Keratinocyte (primary cell): ENCODE measurements around the gene MRPL3. TPM values are rescaled to one million over a fixed set of nuclear protein-coding genes. Genes with fewer than 3 reads are reported as not detected.
"Not testable (repeated sequence)": the region's sequence is repeated elsewhere in the genome, so short reads cannot be mapped to it uniquely, and the experiment has no call there.

Source experiments
- DNase-seq: peaks from one replicate; pipeline ENCODE4 v3.0.0-alpha.2; 2011; ENCODE audit warnings: low read depth, missing footprints, low spot score
- FAIRE-seq: peaks from 2 replicates; lab custom pipeline; 2011; peaks lifted over from hg19 to GRCh38; lab: Jason Lieb, UNC
- H2AFZ ChIP-seq: 2 replicates; pipeline ENCODE4 v1.6.0; 2012; ENCODE audit warnings: low read length, control low read depth, inconsistent platforms; ENCODE audit not compliant: control insufficient read depth
- H3K27ac ChIP-seq: 2 replicates; pipeline ENCODE4 v1.5.1; 2011; ENCODE audit warnings: low read length; ENCODE audit not compliant: control insufficient read depth, insufficient read depth
- H3K27me3 ChIP-seq: 3 replicates; pipeline ENCODE4 v1.6.0; 2011; ENCODE audit warnings: low read length; ENCODE audit not compliant: control insufficient read depth, insufficient read depth; ENCODE audit errors: extremely low read depth
- H3K36me3 ChIP-seq, 2 experiments: 2 replicates in 1 of 2; 3 replicates in 1 of 2; pipeline ENCODE4 v1.5.1; 2011; ENCODE audit warnings: low read length in 2 of 2, mild to moderate bottlenecking in 1 of 2; ENCODE audit not compliant: control insufficient read depth in 2 of 2, insufficient read depth in 2 of 2; ENCODE audit errors: extremely low read depth in 1 of 2
- H3K4me1 ChIP-seq: 3 replicates; pipeline ENCODE4 v1.5.1; 2011; ENCODE audit warnings: low read length; ENCODE audit not compliant: control insufficient read depth, insufficient read depth; ENCODE audit errors: extremely low read depth
- H3K4me2 ChIP-seq: 3 replicates; pipeline ENCODE4 v1.6.0; 2011; ENCODE audit warnings: low read depth, low read length; ENCODE audit not compliant: control insufficient read depth, insufficient read depth; ENCODE audit errors: extremely low read depth
- H3K4me3 ChIP-seq, 3 experiments: fragments of 200-600 bp in 1 of 3; sonication (generic) in 1 of 3; 2 replicates in 2 of 3; 3 replicates in 1 of 3; pipeline ENCODE4 v1.5.1; 2011 to 2016; ENCODE audit warnings: low read length in 3 of 3, mild to moderate bottlenecking in 3 of 3, control low read depth in 2 of 3, inconsistent platforms in 1 of 3, low read depth in 1 of 3, mixed read lengths in 1 of 3, mixed run types in 1 of 3, moderate library complexity in 1 of 3; ENCODE audit not compliant: control insufficient read depth in 2 of 3, insufficient read depth in 2 of 3; ENCODE audit errors: extremely low read depth in 1 of 3
- H3K79me2 ChIP-seq: 2 replicates; pipeline ENCODE4 v1.6.0; 2012; ENCODE audit warnings: low read length; ENCODE audit not compliant: control insufficient read depth, insufficient read depth
- H3K9ac ChIP-seq: 3 replicates; pipeline ENCODE4 v1.6.0; 2011; ENCODE audit warnings: low read length; ENCODE audit not compliant: control insufficient read depth, insufficient read depth; ENCODE audit errors: extremely low read depth
- H3K9me1 ChIP-seq: 3 replicates; pipeline ENCODE4 v1.6.0; 2011; ENCODE audit warnings: low read length; ENCODE audit not compliant: control insufficient read depth, insufficient read depth; ENCODE audit errors: extremely low read depth
- H3K9me3 ChIP-seq: 2 replicates; pipeline ENCODE4 v1.5.1; 2012; ENCODE audit warnings: low read depth, low read length; ENCODE audit not compliant: control insufficient read depth
- H4K20me1 ChIP-seq: 3 replicates; pipeline ENCODE4 v1.6.0; 2011; ENCODE audit warnings: low read length; ENCODE audit not compliant: control insufficient read depth, insufficient read depth; ENCODE audit errors: extremely low read depth
- CTCF ChIP-seq, 3 experiments: IDR thresholded peaks in 1 of 3; conservative IDR thresholded peaks in 1 of 3; optimal IDR thresholded peaks in 1 of 3; 2 replicates in 2 of 3; 3 replicates in 1 of 3; pipeline versions ENCODE3 to v1.5.1; 2011; ENCODE audit warnings: low read length in 3 of 3, mild to moderate bottlenecking in 3 of 3, moderate library complexity in 2 of 3, control low read depth in 1 of 3, inconsistent platforms in 1 of 3; ENCODE audit not compliant: insufficient read depth in 2 of 3; ENCODE audit errors: extremely low read depth in 1 of 3
- EZH2 ChIP-seq: IDR thresholded peaks from one replicate; pipeline ENCODE4 v1.6.1; 2012; ENCODE audit warnings: inconsistent platforms, mild to moderate bottlenecking, low read length, moderate library complexity
- dilution Hi-C: fragments of 300-500 bp; cut with MboI; formaldehyde crosslinking; loops from one replicate; pipeline ENCODE4 v1.7.0; 2020; ENCODE audit warnings: low sequenced_read_pairs; ENCODE audit not compliant: extremely low pct_ligation_motif_present
- polyA plus RNA-seq, 5 experiments: library from polyadenylated mRNA; depleted of rRNA in 3 of 5; stranded (reverse) in 3 of 5; stranded (forward) in 1 of 5; unstranded in 1 of 5; fragments of >200 nt; gene quantifications; 1 replicate in 1 of 5; 2 replicates in 3 of 5; 3 replicates in 1 of 5; pipeline versions ENCODE4 v1.2.1 to v1.2.3, GENCODE V29; 2011 to 2012; ENCODE audit warnings: missing spikeins in 2 of 5, low read depth in 1 of 5, low replicate concordance in 1 of 5

Gene MRPL3
- polyA plus RNA-seq, 1 donor (not counting 4 experiments of a cell fraction or from before 2014, with no cell fraction given): 228 TPM

- no peak overlapping the region for H3K27ac ChIP-seq
- H3K9me1 ChIP-seq: no peaks in the 10 kb centered on the region
- H3K79me2 ChIP-seq: peaks cover 29% of the 10 kb centered on the region
- H3K4me2 ChIP-seq: no peak overlapping the region
- FAIRE-seq (no peak), DNase-seq (no peak)
- H3K9me3 ChIP-seq: no peaks in the 10 kb centered on the region
- H4K20me1 ChIP-seq: no peaks in the 10 kb centered on the region
- no peak overlapping the region for H3K9ac ChIP-seq
- H3K36me3 ChIP-seq: peaks cover 5 to 22% of the 10 kb centered on the region in 2 experiments
- no peak overlapping the region for H2AFZ ChIP-seq
- H3K27me3 ChIP-seq: no peaks in the 10 kb centered on the region
- dilution Hi-C loops: no loop called here
- H3K4me1 ChIP-seq: no peaks in the 10 kb centered on the region
- TF ChIP-seq EZH2 (no peak), CTCF (optimal IDR thresholded peaks at IDR 0.05 in 1 of 3, IDR thresholded peaks at IDR 0.05 in 1 of 3, conservative IDR thresholded peaks at IDR 0.05 in 1 of 3; ENCODE audit: extremely low read depth in 1 of 3, insufficient read depth in 2 of 3, low read length in 3 of 3) (no peak)
- H3K4me3 ChIP-seq: no peak overlapping the region
These were observed 11.0 kb downstream of the MRPL3 start for GRCh38 chr3:131491775-131492174.

- H3K79me2 ChIP-seq: peaks cover 26% of the 10 kb centered on the region
- H3K4me3 ChIP-seq: no peak overlapping the region
- no peaks in the 10 kb centered on the region for H3K4me1 ChIP-seq
- no peaks in the 10 kb centered on the region for H3K9me3 ChIP-seq
- H3K27ac ChIP-seq: no peak overlapping the region
- H3K9ac ChIP-seq: no peak overlapping the region
- TF ChIP-seq EZH2: no peak
- no peak for TF ChIP-seq CTCF (optimal IDR thresholded peaks at IDR 0.05 in 1 of 3, IDR thresholded peaks at IDR 0.05 in 1 of 3, conservative IDR thresholded peaks at IDR 0.05 in 1 of 3; ENCODE audit: extremely low read depth in 1 of 3, insufficient read depth in 2 of 3, low read length in 3 of 3)
- dilution Hi-C loops: no loop called here
- H3K9me1 ChIP-seq: no peaks in the 10 kb centered on the region
- H3K27me3 ChIP-seq: no peaks in the 10 kb centered on the region
- H4K20me1 ChIP-seq: no peaks in the 10 kb centered on the region
- H3K4me2 ChIP-seq: no peak overlapping the region
- peaks cover 5 to 17% of the 10 kb centered on the region in 2 experiments for H3K36me3 ChIP-seq
- DNase-seq (no peak), FAIRE-seq (no peak)
- no peak overlapping the region for H2AFZ ChIP-seq
These were observed 11.7 kb downstream of the MRPL3 start for GRCh38 chr3:131491084-131491483.

- H3K9me3 ChIP-seq, DNase-seq, H3K9me1 ChIP-seq, H3K4me1 ChIP-seq, H3K4me2 ChIP-seq, H3K27me3 ChIP-seq, H4K20me1 ChIP-seq, FAIRE-seq, H3K4me3 ChIP-seq, H3K9ac ChIP-seq, dilution Hi-C loops, H2AFZ ChIP-seq, H3K27ac ChIP-seq: not testable (repeated sequence)
- peaks cover 17% of the 10 kb centered on the region for H3K79me2 ChIP-seq
- peaks cover 6 to 13% of the 10 kb centered on the region in 2 experiments for H3K36me3 ChIP-seq
These were observed 16.2 kb downstream of the MRPL3 start for GRCh38 chr3:131486545-131486944.
